GM20000 (cell line): ENCODE results near the gene CDK19.
"Not testable (repeated sequence)": the region's sequence is repeated elsewhere in the genome, so short reads cannot be mapped to it uniquely, and the experiment has no call there.

ENCODE experiments used
- DNase-seq: peaks from one replicate; pipeline ENCODE4 v3.0.0; 2012; ENCODE audit warnings: low spot score
- TF ChIP-seq, protein P1 (sequence below): IDR thresholded peaks from 2 replicates; pipeline ENCODE4 v1.5.1; 2012; ENCODE audit warnings: mild to moderate bottlenecking, control low read depth; ENCODE audit errors: extremely low read depth, missing control alignments

Gene CDK19

DNA sequence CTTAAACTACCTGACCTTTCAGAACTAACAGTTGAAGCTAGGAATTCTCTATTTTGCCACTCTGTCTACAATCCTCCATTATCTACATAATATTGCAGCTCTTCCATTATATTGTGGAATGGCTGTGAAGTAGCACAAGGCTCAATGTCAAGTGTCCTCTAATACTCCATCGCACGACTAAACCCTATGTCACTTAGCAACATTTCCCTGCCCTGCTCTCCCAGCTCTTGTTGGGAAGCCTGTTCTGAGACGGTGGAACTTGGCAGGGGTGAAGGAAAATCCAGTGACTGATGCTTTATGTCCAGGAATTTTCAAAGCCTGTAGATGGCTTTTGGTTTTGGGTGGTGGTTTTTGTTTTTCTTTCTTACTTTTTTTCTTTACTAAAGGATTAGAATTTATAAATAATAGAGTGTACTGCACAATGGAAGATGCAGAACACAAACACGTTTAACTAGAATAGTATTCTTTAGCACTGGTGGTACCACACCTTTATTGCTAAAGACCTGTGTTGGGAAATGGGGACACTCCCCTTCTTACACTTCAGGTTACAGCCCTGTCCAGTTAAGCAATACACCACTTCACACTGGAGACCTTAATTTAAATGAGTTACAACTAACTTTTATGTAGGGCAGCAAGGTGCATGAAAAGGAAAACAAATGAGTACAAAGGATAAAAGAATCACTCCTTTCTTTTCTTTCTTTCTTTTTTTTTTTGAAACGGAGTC, 38.6 kb upstream of the CDK19 start:
- no peak for DNase-seq
- TF ChIP-seq, protein P1, sequence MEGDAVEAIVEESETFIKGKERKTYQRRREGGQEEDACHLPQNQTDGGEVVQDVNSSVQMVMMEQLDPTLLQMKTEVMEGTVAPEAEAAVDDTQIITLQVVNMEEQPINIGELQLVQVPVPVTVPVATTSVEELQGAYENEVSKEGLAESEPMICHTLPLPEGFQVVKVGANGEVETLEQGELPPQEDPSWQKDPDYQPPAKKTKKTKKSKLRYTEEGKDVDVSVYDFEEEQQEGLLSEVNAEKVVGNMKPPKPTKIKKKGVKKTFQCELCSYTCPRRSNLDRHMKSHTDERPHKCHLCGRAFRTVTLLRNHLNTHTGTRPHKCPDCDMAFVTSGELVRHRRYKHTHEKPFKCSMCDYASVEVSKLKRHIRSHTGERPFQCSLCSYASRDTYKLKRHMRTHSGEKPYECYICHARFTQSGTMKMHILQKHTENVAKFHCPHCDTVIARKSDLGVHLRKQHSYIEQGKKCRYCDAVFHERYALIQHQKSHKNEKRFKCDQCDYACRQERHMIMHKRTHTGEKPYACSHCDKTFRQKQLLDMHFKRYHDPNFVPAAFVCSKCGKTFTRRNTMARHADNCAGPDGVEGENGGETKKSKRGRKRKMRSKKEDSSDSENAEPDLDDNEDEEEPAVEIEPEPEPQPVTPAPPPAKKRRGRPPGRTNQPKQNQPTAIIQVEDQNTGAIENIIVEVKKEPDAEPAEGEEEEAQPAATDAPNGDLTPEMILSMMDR: no peak

DNA sequence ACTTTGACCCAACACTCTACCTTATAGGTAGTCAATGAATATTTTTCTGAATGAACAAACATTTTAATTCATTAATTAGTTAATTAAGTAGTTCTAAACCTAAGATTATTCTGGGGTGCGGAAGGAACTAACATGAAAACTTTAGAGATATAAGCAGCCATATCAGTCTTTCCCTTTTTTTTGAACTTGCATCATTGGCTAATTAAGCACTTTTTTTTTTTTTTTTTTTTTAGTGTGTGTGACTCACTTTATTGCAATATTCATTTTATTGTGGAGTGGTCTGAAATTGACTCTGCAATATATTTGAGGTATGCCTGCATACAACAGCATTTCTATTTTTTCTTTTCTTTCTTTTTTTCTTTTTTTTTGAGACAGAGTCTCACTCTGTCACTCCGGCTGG, 37.5 kb upstream of the CDK19 start:
- TF ChIP-seq, protein P1: no peak
- DNase-seq: no peak

DNA sequence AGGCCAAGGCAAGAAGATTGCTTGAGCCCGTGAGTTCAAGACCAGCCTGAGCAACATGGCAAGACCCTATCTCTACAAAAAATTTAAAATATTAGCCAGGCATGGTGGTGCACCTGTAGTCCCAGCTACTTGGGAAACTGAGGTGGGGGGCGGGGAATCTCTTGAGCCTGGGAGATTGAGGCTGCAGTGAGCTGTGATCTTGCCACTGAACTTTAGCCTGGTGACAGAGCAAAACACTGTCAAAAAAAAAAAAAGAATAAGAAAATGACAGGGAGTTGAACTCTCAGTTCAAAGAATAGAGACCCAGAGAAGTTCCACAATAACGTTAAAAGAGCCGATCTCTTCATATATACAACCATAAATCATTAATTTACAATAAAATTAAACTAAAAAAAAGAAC, 34.5 kb upstream of the CDK19 start:
- no peak for DNase-seq

DNA sequence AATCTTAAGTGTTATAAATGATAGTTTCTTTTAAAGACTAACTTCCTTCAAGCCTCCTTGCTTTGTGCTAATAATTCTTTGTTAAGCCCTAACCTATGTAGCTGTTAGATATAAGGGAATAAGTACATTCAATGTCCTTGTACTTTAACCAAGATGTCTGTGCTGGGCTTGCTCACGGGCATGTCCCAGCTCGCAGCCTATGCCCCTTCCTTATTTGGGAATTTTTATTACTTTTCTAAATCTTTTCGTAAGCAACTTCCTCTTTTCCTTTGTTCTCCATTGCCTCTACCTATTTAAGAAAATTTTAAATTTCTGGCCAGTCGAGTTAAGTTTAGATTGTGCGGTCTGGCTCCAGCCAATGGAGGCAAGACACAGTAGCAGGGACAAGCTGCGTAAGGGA, 26.0 kb upstream of the CDK19 start:
- TF ChIP-seq, protein P1: no peak
- DNase-seq: no peak

More for the DNA sequence above, 34.5 kb upstream of the CDK19 start:
- TF ChIP-seq, protein P1: no peak

DNA sequence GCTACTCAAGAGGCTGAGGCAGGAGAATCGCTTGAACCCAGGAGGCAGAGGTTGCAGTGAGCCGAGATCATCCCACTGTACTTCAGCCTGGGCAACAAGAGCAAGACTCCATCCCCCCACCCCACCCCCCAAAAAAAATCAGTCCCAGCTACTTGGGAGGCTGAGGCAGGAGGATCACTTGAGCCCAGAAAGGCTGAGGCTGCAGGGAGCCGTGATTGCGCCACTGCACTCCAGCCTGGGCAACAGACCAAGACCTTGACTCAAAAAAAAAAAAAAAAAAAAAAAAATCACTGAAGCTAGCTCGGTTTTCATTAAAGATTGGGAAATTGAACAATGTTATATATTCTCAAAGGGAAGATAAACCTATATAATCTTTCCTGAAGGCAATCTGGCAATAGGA, 20.5 kb upstream of the CDK19 start:
- DNase-seq: not testable (repeated sequence)

DNA sequence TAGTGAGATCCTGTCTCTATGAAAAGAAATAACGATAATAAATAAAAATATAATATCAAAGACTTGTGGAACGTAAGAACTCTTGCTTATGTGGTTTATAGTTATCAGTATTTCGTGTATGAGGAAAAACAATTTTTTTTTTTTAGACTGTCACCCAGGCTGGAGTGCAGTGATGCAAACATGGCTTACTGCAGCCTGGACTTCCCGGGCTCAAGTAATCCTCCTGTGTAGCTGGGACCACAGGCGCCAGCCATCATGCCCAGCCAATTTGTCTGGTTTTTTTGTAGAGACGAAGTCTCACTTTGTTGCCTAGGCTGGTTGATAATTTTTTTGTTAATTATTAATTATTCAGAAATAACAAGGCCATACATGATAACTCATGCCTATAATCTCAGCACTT, 18.6 kb upstream of the CDK19 start:
- TF ChIP-seq, protein P1: no peak

DNA sequence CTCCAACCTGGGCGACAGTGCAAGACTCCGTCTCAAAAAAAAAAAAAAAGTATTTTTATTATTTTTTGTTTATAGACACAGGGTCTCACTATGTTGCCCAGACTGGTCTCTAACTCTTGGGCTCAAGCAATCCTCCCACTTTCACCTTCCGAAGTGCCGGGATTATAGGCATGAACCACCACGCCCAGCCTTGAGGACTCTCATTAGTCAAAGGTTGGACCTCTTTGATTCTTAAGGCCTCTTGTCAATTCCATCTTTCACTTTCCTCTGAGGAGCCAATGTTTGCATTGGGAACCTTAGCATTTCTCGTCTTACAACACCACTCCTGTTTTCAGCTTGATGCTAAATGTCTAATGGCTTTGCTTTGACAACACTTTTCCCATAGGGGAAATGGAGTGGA, 16.1 kb upstream of the CDK19 start:
- TF ChIP-seq, protein P1: no peak
- DNase-seq: no peak

More for the DNA sequence above, 18.6 kb upstream of the CDK19 start:
- no peak for DNase-seq

DNA sequence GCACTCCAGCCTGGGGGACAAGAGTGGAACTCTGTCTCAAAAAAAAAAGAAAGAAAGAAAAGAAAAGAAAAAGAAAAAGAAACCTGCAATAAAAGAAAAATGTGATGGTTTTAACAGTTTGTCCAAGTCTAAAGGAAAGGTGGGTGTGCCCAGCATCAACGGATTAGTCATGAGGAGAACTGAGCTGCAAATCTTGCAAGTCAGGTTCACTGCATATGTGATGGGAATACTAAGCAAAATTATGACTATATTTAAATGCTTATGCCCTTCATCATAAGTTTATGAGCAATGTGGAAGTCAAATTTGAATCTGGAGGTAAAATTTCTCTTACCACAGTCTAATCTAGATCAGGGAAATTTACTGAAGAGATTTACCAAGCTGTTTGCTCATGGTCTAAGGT, 13.1 kb upstream of the CDK19 start:
- DNase-seq: no peak
- TF ChIP-seq, protein P1: no peak
